HEK293 (cell line): ENCODE results near the gene CYTH4.
A peak's percentile ranks its signal among the peaks of the same experiment; 100 is the strongest.

ENCODE experiments used
- CTCF ChIA-PET: fragments of 350-600 bp; formaldehyde crosslinking; extraction: SDS; loops from one replicate; lab custom pipeline; 2021; ENCODE audit warnings: antibody characterized with exemption; lab: Yijun Ruan, JAX
- POLR2A ChIA-PET: fragments of 300-600 bp; formaldehyde crosslinking; extraction: SDS; loops from one replicate; lab custom pipeline; 2020; ENCODE audit warnings: antibody characterized with exemption, inconsistent platforms; lab: Yijun Ruan, JAX
- H3K27ac ChIP-seq: fragments of 200-500 bp; sonication (Bioruptor generic); 2 replicates; pipeline ENCODE4 v1.5.1; 2014; ENCODE audit warnings: low read depth, low read length, control low read depth, inconsistent platforms; ENCODE audit errors: extremely low read depth
- H3K36me3 ChIP-seq, 2 experiments: fragments of 200-500 bp in 1 of 2; sonication (Bioruptor generic) in 1 of 2; 1 replicate in 1 of 2; 2 replicates in 1 of 2; pipeline ENCODE4 v1.5.1; 2014 to 2017; ENCODE audit warnings: inconsistent platforms in 2 of 2, low read length in 2 of 2; ENCODE audit not compliant: control insufficient read depth in 2 of 2, insufficient read depth in 1 of 2
- H3K4me1 ChIP-seq: fragments of 200-500 bp; sonication (Bioruptor generic); 2 replicates; pipeline ENCODE4 v1.5.1; 2014; ENCODE audit warnings: mild to moderate bottlenecking, low read length, inconsistent platforms; ENCODE audit not compliant: control insufficient read depth, insufficient read depth
- H3K4me3 ChIP-seq: 2 replicates; pipeline ENCODE4 v1.5.1; 2011; ENCODE audit warnings: low read depth, mild to moderate bottlenecking, control low read depth, low read length, moderate library complexity
- H3K9me3 ChIP-seq: fragments of 200-500 bp; sonication (Bioruptor generic); 2 replicates; pipeline ENCODE4 v1.5.1; 2014; ENCODE audit warnings: low read depth, low read length, inconsistent platforms; ENCODE audit not compliant: control insufficient read depth, insufficient read depth
- EGR2 ChIP-seq: fragments of 450-650 bp; formaldehyde crosslinking; IDR thresholded peaks from 2 replicates; pipeline ENCODE4 v1.5.1; 2016; ENCODE audit warnings: low read depth, missing biosample characterization, missing genetic modification characterization
- GLI2 ChIP-seq: fragments of 450-650 bp; formaldehyde crosslinking; IDR thresholded peaks from 2 replicates; pipeline ENCODE4; 2017; ENCODE audit warnings: missing biosample characterization, missing genetic modification characterization, low read depth, borderline replicate concordance
- GLI4 ChIP-seq: fragments of 450-650 bp; formaldehyde crosslinking; IDR thresholded peaks from 2 replicates; pipeline ENCODE4 v1.5.1; 2016; ENCODE audit warnings: missing biosample characterization, missing genetic modification characterization
- HIC1 ChIP-seq: fragments of 450-650 bp; formaldehyde crosslinking; IDR thresholded peaks from 2 replicates; pipeline ENCODE4 v1.5.1; 2016; ENCODE audit warnings: missing biosample characterization, missing genetic modification characterization
- KLF1 ChIP-seq: fragments of 450-650 bp; formaldehyde crosslinking; IDR thresholded peaks from 2 replicates; pipeline ENCODE4 v1.5.1; 2016; ENCODE audit warnings: missing biosample characterization, missing genetic modification characterization
- KLF16 ChIP-seq: fragments of 450-650 bp; formaldehyde crosslinking; IDR thresholded peaks from 2 replicates; pipeline ENCODE4 v1.5.1; 2017; ENCODE audit warnings: missing biosample characterization, missing genetic modification characterization
- KLF17 ChIP-seq: fragments of 450-650 bp; formaldehyde crosslinking; IDR thresholded peaks from 2 replicates; pipeline ENCODE4 v1.5.1; 2016; ENCODE audit warnings: missing biosample characterization, missing genetic modification characterization
- MEIS1 ChIP-seq: sonication (generic); formaldehyde crosslinking; IDR thresholded peaks from 2 replicates; pipeline ENCODE4 v1.8.1; 2022; ENCODE audit warnings: missing genetic modification reagents, mild to moderate bottlenecking, borderline replicate concordance
- MZF1 ChIP-seq: fragments of 450-650 bp; formaldehyde crosslinking; IDR thresholded peaks from 2 replicates; pipeline ENCODE4 v1.5.1; 2017; ENCODE audit warnings: missing biosample characterization, missing genetic modification characterization, borderline replicate concordance
- PRDM1 ChIP-seq: fragments of 450-650 bp; formaldehyde crosslinking; IDR thresholded peaks from 2 replicates; pipeline ENCODE4; 2016; ENCODE audit warnings: missing biosample characterization, missing genetic modification characterization
- REST ChIP-seq: fragments of 450-650 bp; formaldehyde crosslinking; IDR thresholded peaks from 2 replicates; pipeline ENCODE4 v1.5.1; 2016; ENCODE audit warnings: missing biosample characterization, missing genetic modification characterization
- SALL2 ChIP-seq: fragments of 450-650 bp; formaldehyde crosslinking; IDR thresholded peaks from 2 replicates; pipeline ENCODE4 v1.5.0; 2017; ENCODE audit warnings: missing biosample characterization, mild to moderate bottlenecking, missing genetic modification characterization, borderline replicate concordance
- SCRT2 ChIP-seq: fragments of 450-650 bp; formaldehyde crosslinking; IDR thresholded peaks from 2 replicates; pipeline ENCODE4 v1.5.1; 2016; ENCODE audit warnings: missing biosample characterization, missing genetic modification characterization
- SP2 ChIP-seq: fragments of 450-650 bp; formaldehyde crosslinking; IDR thresholded peaks from 2 replicates; pipeline ENCODE4 v1.5.1; 2016; ENCODE audit warnings: missing biosample characterization, missing genetic modification characterization
- ZBTB8A ChIP-seq: fragments of 450-650 bp; formaldehyde crosslinking; IDR thresholded peaks from 2 replicates; pipeline ENCODE4 v1.5.1; 2016; ENCODE audit warnings: missing biosample characterization, missing genetic modification characterization
- ZEB2 ChIP-seq: fragments of 450-650 bp; formaldehyde crosslinking; IDR thresholded peaks from 2 replicates; pipeline ENCODE4 v1.5.1; 2016; ENCODE audit warnings: missing biosample characterization, missing genetic modification characterization
- ZFHX2 ChIP-seq: fragments of 450-650 bp; formaldehyde crosslinking; conservative IDR thresholded peaks from 2 replicates; pipeline ENCODE4 v1.5.1; 2016; ENCODE audit warnings: missing biosample characterization, missing genetic modification characterization
- ZFP41 ChIP-seq: fragments of 450-650 bp; formaldehyde crosslinking; IDR thresholded peaks from 2 replicates; pipeline ENCODE4 v1.5.1; 2016; ENCODE audit warnings: missing biosample characterization, missing genetic modification characterization, borderline replicate concordance
- ZNF114 ChIP-seq: fragments of 450-650 bp; formaldehyde crosslinking; IDR thresholded peaks from 2 replicates; pipeline ENCODE4 v1.5.0; 2017; ENCODE audit warnings: missing biosample characterization, missing genetic modification characterization
- ZNF138 ChIP-seq: fragments of 450-650 bp; formaldehyde crosslinking; IDR thresholded peaks from 2 replicates; pipeline ENCODE4 v1.5.1; 2016; ENCODE audit warnings: missing biosample characterization, missing genetic modification characterization, borderline replicate concordance
- ZNF16 ChIP-seq: fragments of 450-650 bp; formaldehyde crosslinking; IDR thresholded peaks from 2 replicates; pipeline ENCODE4 v1.5.1; 2016; ENCODE audit warnings: low read depth, missing biosample characterization, missing genetic modification characterization
- ZNF184 ChIP-seq: fragments of 450-650 bp; IDR thresholded peaks from 2 replicates; pipeline ENCODE4 v1.5.1; 2018; ENCODE audit warnings: missing biosample characterization, mild to moderate bottlenecking, missing genetic modification characterization
- ZNF24 ChIP-seq: fragments of 450-650 bp; formaldehyde crosslinking; IDR thresholded peaks from 2 replicates; pipeline ENCODE4 v1.5.1; 2016; ENCODE audit warnings: missing biosample characterization, missing genetic modification characterization
- ZNF423 ChIP-seq: fragments of 450-650 bp; formaldehyde crosslinking; IDR thresholded peaks from 2 replicates; pipeline ENCODE4 v1.5.1; 2016; ENCODE audit warnings: missing biosample characterization, missing genetic modification characterization
- ZNF549 ChIP-seq: fragments of 450-650 bp; IDR thresholded peaks from 2 replicates; pipeline ENCODE4 v1.5.1; 2018; ENCODE audit warnings: missing biosample characterization, missing genetic modification characterization, mild to moderate bottlenecking, inconsistent platforms, moderate library complexity
- ZNF624 ChIP-seq: fragments of 450-650 bp; formaldehyde crosslinking; IDR thresholded peaks from 2 replicates; pipeline ENCODE4 v1.5.1; 2017; ENCODE audit warnings: missing biosample characterization, missing genetic modification characterization
- ZNF654 ChIP-seq: fragments of 450-650 bp; formaldehyde crosslinking; IDR thresholded peaks from 2 replicates; pipeline ENCODE4 v1.5.1; 2016; ENCODE audit warnings: low read depth, missing biosample characterization, missing genetic modification characterization
- ZNF670 ChIP-seq: fragments of 450-650 bp; formaldehyde crosslinking; IDR thresholded peaks from 2 replicates; pipeline ENCODE4 v1.5.1; 2016; ENCODE audit warnings: missing biosample characterization, missing genetic modification characterization, low read depth

CYTH4 gene

GRCh38 chr22:37334859-37335805, 52.8 kb downstream of the CYTH4 start (continued):
- TF ChIP-seq ZNF24 (tag by site-specific recombination) (no peak), GLI4 (tag by site-specific recombination) (no peak), ZNF670 (tag by site-specific recombination) (no peak), ZNF549 (tag by site-specific recombination) (no peak), REST (tag by site-specific recombination) (no peak), ZNF16 (tag by site-specific recombination) (no peak)

DNA sequence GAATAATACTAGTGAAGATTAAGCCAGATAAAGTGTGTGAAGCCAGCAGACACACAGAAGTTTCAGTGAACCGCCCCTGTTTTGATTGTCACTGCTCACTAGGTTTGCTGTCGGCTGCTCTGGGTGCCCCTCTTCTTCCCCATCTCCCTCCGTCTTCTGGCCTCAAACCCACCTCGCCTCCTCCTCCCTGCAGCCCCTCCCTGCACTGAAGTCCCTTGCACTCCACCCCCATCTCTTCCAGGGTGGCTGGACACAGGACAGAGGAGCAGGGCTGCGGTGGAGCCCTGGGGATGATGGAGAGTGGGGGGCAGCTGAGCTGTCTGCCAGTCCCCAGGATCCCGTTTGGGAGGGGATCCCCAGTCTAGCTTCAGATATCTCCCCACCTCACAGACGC, 53.5 kb downstream of the CYTH4 start:
- no peaks in the 10 kb centered on the region for H3K9me3 ChIP-seq
- no peaks in the 10 kb centered on the region for H3K36me3 ChIP-seq
- no peak for TF ChIP-seq KLF16 (tag by site-specific recombination)
- TF ChIP-seq ZNF423 (tag by site-specific recombination) = no peak
- TF ChIP-seq MEIS1 (CRISPR knock-in tag) = no peak
- no peak for TF ChIP-seq SALL2 (tag by site-specific recombination)
- no peak for TF ChIP-seq ZNF184
- TF ChIP-seq ZNF16 (tag by site-specific recombination) = no peak
- no peak for TF ChIP-seq ZEB2
- no peak for TF ChIP-seq PRDM1
- no peak for TF ChIP-seq ZNF624 (tag by site-specific recombination)
- no peak for TF ChIP-seq ZNF114 (tag by site-specific recombination)
- TF ChIP-seq ZBTB8A (tag by site-specific recombination) = no peak
- no peak for TF ChIP-seq SP2
- TF ChIP-seq MZF1 (tag by site-specific recombination) = no peak
- no peak for TF ChIP-seq ZFP41 (tag by site-specific recombination)
- TF ChIP-seq ZNF654 (tag by site-specific recombination) = no peak
- no peak for TF ChIP-seq GLI2 (tag by site-specific recombination)
- ChIA-PET POLR2A (no interaction called here), CTCF (interaction anchor here (0.5 to 4.3 kb wide), 5 partner anchors 19 to 189 kb away, joined by 3 to 11 read pairs (median 3); no protein-coding TSS in a partner anchor)
- no peak overlapping the region for H3K27ac ChIP-seq
- no peak overlapping the region for H3K4me3 ChIP-seq
- H3K4me1 ChIP-seq = 0 out of 2 replicates have a peak, but pooled peaks cover 3% of the 10 kb centered on the region

- CTCF ChIA-PET = interaction anchor here (0.7 kb wide), 1 partner anchor 86 kb away, joined by 3 read pairs; no protein-coding TSS in a partner anchor
- H3K9me3 ChIP-seq = no peaks in the 10 kb centered on the region
- POLR2A ChIA-PET = no interaction called here
- H3K4me3 ChIP-seq = no peak overlapping the region
- H3K36me3 ChIP-seq = no peaks in the 10 kb centered on the region
- H3K4me1 ChIP-seq = 0 out of 2 replicates have a peak, but pooled peaks cover 3% of the 10 kb centered on the region
- H3K27ac ChIP-seq = no peak overlapping the region
- TF ChIP-seq SCRT2 (tag by site-specific recombination) (peak; percentile 74), KLF17 (tag by site-specific recombination) (0 out of 2 replicates have a peak, but pooled peaks have one; percentile 25), EGR2 (tag by site-specific recombination) (peak; percentile 60; the same call in 1 of the 2 replicates), ZNF624 (tag by site-specific recombination) (no peak), KLF1 (tag by site-specific recombination) (peak; percentile 72), HIC1 (tag by site-specific recombination) (no peak), ZNF138 (no peak), ZFHX2 (tag by site-specific recombination) (peak; percentile 21; the same call in 1 of the 2 replicates)
These were observed 54.3 kb downstream of the CYTH4 start for GRCh38 chr22:37336579-37336978.
